ENCODE measurements around the gene PEDS1. TPM values are rescaled to one million over a fixed set of nuclear protein-coding genes. Genes with fewer than 3 reads are reported as not detected.

The PEDS1 gene
- total and polyA plus RNA-seq, 10 of the 15 experiments (the other 5 are each of a cell fraction or from before 2014, with no cell fraction given): 1.7 to 25.6 (median 16.8) TPM

DNA sequence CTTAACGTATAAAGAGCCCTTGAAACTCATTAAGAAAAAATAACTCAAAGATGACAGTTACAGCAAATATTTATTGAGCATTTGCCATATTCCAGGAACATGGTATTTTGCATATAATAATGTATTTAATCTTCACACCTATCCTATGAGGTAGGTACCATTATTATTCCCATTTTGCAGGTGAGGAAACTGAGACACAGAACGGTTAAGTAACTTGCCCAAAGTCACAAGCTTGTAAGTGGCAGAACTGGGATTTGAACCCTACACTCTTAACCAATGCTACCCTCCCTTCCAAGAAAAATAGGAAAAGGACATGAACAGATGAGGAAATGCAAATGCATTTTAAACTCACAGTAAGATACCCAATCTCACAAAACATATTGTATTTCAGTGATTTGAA is 35.3 kb downstream of the PEDS1 start:
- DNase-seq (ENCODE audit: low read depth, low spot score): no peak
- no peak for FAIRE-seq
- ChIA-PET SMC1A (ENCODE audit: uncharacterized antibody, unreplicated experiment) (interaction anchor here (0.6 to 1.3 kb wide), 3 partner anchors 36 to 106 kb away, joined by 3 read pairs; no protein-coding TSS in a partner anchor), RAD21 (ENCODE audit: unreplicated experiment) (interaction anchor here (1.3 kb wide), 1 partner anchor 36 kb away, joined by 3 read pairs; no protein-coding TSS in a partner anchor), CTCF (interaction anchor here (1.2 to 9.8 kb wide), 4 partner anchors 30 to 67 kb away, joined by 3 to 219 read pairs (median 28); partner anchors contain the start of gene PEDS1), POLR2A (interaction anchor here (1.0 kb wide), 1 partner anchor 12 kb away, joined by 3 read pairs; no protein-coding TSS in a partner anchor)
- Histone ChIP-seq H3K27me3 (replicated peaks in 1 of 2; ENCODE audit: control insufficient read depth in 2 of 2, insufficient read depth in 2 of 2, low read length in 1 of 2) (no peaks in the 10 kb centered on the region), H3K4me1 (ENCODE audit: control insufficient read depth, insufficient read depth, low read length) (peaks cover 17% of the 10 kb centered on the region), H3K4me3 (no peak overlapping the region), H2AFZ (ENCODE audit: control insufficient read depth, low read depth, low read length) (no peak overlapping the region), H3K79me2 (ENCODE audit: control insufficient read depth, insufficient read depth, low read length) (peaks cover 17% of the 10 kb centered on the region), H3K27ac (ENCODE audit: control insufficient read depth, insufficient read depth) (no peak overlapping the region), H3K4me2 (ENCODE audit: control insufficient read depth, insufficient read depth) (no peak overlapping the region), H3K9me3 (replicated peaks; ENCODE audit: control insufficient read depth, insufficient read depth, low read length) (no peaks in the 10 kb centered on the region), H3K9ac (ENCODE audit: control insufficient read depth, insufficient read depth, low read length) (no peak overlapping the region), H4K20me1 (ENCODE audit: control insufficient read depth, insufficient read depth) (no peaks in the 10 kb centered on the region), H3K36me3 (ENCODE audit: control insufficient read depth in 2 of 2, insufficient read depth in 2 of 2, low read length in 1 of 2) (no peaks in the 10 kb centered on the region)
- no peak for TF ChIP-seq TARDBP (IDR thresholded peaks at IDR 0.05; ENCODE audit: borderline replicate concordance)
- no TSS peak for BruUV-seq (replicated peaks)
- intact Hi-C loops (cut with micrococcal nuclease; ENCODE audit: unreplicated experiment) (no loop called here), in situ Hi-C loops (cut with MboI) (no loop called here)
- no peak for ATAC-seq
- 37% methylated on average over 2 of the region's 2 CpGs for WGBS (ENCODE audit: insufficient coverage, insufficient replicate concordance, low lambda C conversion rate, missing lambda C conversion rate)

DNA sequence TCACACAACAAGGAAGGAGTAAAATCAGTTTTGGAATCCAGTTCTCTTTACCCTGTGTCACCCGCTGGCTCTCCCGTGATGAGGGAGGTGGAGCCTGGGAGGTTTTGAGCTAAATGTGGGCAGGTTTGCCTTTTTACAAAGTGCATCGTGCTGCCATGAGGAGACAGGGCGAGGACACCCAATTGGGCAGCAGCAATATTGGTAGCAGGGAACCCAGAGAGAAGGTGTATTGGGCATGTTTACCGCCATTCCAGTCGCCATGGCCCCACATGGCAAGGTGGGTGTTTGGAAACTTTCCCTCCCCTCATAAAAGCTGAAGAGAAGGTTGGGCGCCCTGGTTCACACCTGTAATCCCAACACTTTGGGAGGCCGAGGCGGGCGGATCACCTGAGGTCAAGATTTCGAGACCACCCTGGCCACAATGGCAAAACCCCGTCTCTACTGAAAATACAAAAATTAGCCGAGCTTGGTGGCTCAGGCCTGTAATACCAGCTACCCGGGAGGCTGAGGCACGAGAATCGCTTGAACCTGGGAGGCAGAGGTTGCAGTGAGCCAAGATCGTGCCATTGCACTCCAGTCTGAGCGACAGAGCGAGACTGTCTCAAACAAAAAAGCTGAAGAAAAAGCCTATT is 37.0 kb downstream of the PEDS1 start:
- H3K27ac ChIP-seq (ENCODE audit: control insufficient read depth, insufficient read depth): peak overlapping the region; percentile 65
- POLR2A ChIA-PET: interaction anchor here (1.0 to 2.8 kb wide), 7 partner anchors 10 to 180 kb away, joined by 3 to 34 read pairs (median 6); partner anchors contain the start of genes PEDS1 and RNF114
- ATAC-seq (no peak), FAIRE-seq (no peak), DNase-seq (ENCODE audit: low read depth, low spot score) (no peak)
- peak overlapping the region; percentile 60 for H3K9ac ChIP-seq (ENCODE audit: control insufficient read depth, insufficient read depth, low read length)
- H3K4me2 ChIP-seq (ENCODE audit: control insufficient read depth, insufficient read depth): peak overlapping the region; percentile 99
- BruUV-seq (replicated peaks): TSS peak; percentile 90
- no peaks in the 10 kb centered on the region for H3K9me3 ChIP-seq (replicated peaks; ENCODE audit: control insufficient read depth, insufficient read depth, low read length)
- peaks cover 34% of the 10 kb centered on the region for H3K79me2 ChIP-seq (ENCODE audit: control insufficient read depth, insufficient read depth, low read length)
- WGBS (ENCODE audit: insufficient coverage, insufficient replicate concordance, low lambda C conversion rate, missing lambda C conversion rate): 77% methylated on average over 19 of the region's 19 CpGs
- H3K36me3 ChIP-seq (ENCODE audit: control insufficient read depth in 2 of 2, insufficient read depth in 2 of 2, low read length in 1 of 2): no peaks in the 10 kb centered on the region
- in situ Hi-C loops (cut with MboI): no loop called here
- peak overlapping the region; percentile 92 for H2AFZ ChIP-seq (ENCODE audit: control insufficient read depth, low read depth, low read length)
- intact Hi-C loops (cut with micrococcal nuclease; ENCODE audit: unreplicated experiment): no loop called here
- no peaks in the 10 kb centered on the region for H4K20me1 ChIP-seq (ENCODE audit: control insufficient read depth, insufficient read depth)
- SMC1A ChIA-PET (ENCODE audit: uncharacterized antibody, unreplicated experiment): interaction anchor here (0.7 to 2.7 kb wide), 15 partner anchors 10 to 396 kb away, joined by 3 to 28 read pairs (median 5); partner anchors contain the start of gene PEDS1
- H3K27me3 ChIP-seq (replicated peaks in 1 of 2; ENCODE audit: control insufficient read depth in 2 of 2, insufficient read depth in 2 of 2, low read length in 1 of 2): no peaks in the 10 kb centered on the region
- H3K4me1 ChIP-seq (ENCODE audit: control insufficient read depth, insufficient read depth, low read length): peaks cover 17% of the 10 kb centered on the region
- CTCF ChIA-PET: interaction anchor here (0.6 to 9.8 kb wide), 17 partner anchors 10 to 460 kb away, joined by 3 to 219 read pairs (median 5); no protein-coding TSS in a partner anchor
- RAD21 ChIA-PET (ENCODE audit: unreplicated experiment): interaction anchor here (0.6 to 2.7 kb wide), 12 partner anchors 9 to 138 kb away, joined by 3 to 13 read pairs (median 6); partner anchors contain the start of gene PEDS1
- TF ChIP-seq, protein P1, sequence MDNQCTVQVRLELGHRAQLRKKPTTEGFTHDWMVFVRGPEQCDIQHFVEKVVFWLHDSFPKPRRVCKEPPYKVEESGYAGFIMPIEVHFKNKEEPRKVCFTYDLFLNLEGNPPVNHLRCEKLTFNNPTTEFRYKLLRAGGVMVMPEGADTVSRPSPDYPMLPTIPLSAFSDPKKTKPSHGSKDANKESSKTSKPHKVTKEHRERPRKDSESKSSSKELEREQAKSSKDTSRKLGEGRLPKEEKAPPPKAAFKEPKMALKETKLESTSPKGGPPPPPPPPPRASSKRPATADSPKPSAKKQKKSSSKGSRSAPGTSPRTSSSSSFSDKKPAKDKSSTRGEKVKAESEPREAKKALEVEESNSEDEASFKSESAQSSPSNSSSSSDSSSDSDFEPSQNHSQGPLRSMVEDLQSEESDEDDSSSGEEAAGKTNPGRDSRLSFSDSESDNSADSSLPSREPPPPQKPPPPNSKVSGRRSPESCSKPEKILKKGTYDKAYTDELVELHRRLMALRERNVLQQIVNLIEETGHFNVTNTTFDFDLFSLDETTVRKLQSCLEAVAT (IDR thresholded peaks at IDR 0.05): peak; percentile 89
- TF ChIP-seq SIN3A (IDR thresholded peaks at IDR 0.05; ENCODE audit: low read depth, low read length) (no peak), POLR2A (IDR thresholded peaks at IDR 0.05; ENCODE audit: low read depth, low read length) (no peak)
- peak overlapping the region; percentile 96 for H3K4me3 ChIP-seq

All from GM12878 (cell line).